ENCODE data around the gene LCN9. TPM values are rescaled to one million over a fixed set of nuclear protein-coding genes. Genes with fewer than 3 reads are reported as not detected.

LCN9 gene
- total RNA-seq, 1 experiment from 2014 or later, result not detected

- DNase-seq, result peak; percentile 15
- Mint-ChIP-seq H3K27ac (ENCODE audit: unreplicated experiment) (no peak overlapping the region), H3K27me3 (ENCODE audit: unreplicated experiment) (peaks cover 95% of the 10 kb centered on the region), H3K4me1 (ENCODE audit: low read depth, unreplicated experiment) (no peaks in the 10 kb centered on the region), H3K36me3 (ENCODE audit: insufficient read depth, unreplicated experiment) (peaks cover 4% of the 10 kb centered on the region), H3K9me3 (ENCODE audit: low read depth, unreplicated experiment) (no peaks in the 10 kb centered on the region), H3K4me3 (ENCODE audit: low read depth, unreplicated experiment) (no peak overlapping the region)
- no TSS peak for BruUV-seq (replicated peaks)
- intact Hi-C loops (cut with micrococcal nuclease; ENCODE audit: unreplicated experiment), result no loop called here
- no peak for TF ChIP-seq CTCF (IDR thresholded peaks at IDR 0.05; ENCODE audit: unreplicated experiment)
- CTCF ChIA-PET, result no interaction called here
Observed at GRCh38 chr9:135615666-135616618, 47.2 kb upstream of the LCN9 start.

- no peak overlapping the region for H3K4me3 Mint-ChIP-seq (ENCODE audit: low read depth, unreplicated experiment)
- H3K4me1 Mint-ChIP-seq (ENCODE audit: low read depth, unreplicated experiment), result no peaks in the 10 kb centered on the region
- no TSS peak for BruUV-seq (replicated peaks)
- no peaks in the 10 kb centered on the region for H3K9me3 Mint-ChIP-seq (ENCODE audit: low read depth, unreplicated experiment)
- no peak overlapping the region for H3K27ac Mint-ChIP-seq (ENCODE audit: unreplicated experiment)
- no peak for TF ChIP-seq CTCF (IDR thresholded peaks at IDR 0.05; ENCODE audit: unreplicated experiment)
- peaks cover 4% of the 10 kb centered on the region for H3K36me3 Mint-ChIP-seq (ENCODE audit: insufficient read depth, unreplicated experiment)
- CTCF ChIA-PET, result no interaction called here
- peaks cover 95% of the 10 kb centered on the region for H3K27me3 Mint-ChIP-seq (ENCODE audit: unreplicated experiment)
- intact Hi-C loops (cut with micrococcal nuclease; ENCODE audit: unreplicated experiment), result no loop called here
- no peak for DNase-seq
Observed at GRCh38 chr9:135616619-135617537, 46.2 kb upstream of the LCN9 start.

GRCh38 chr9:135617538-135617900, 45.6 kb upstream of the LCN9 start:
- Mint-ChIP-seq H3K27me3 (ENCODE audit: unreplicated experiment) (peaks cover 95% of the 10 kb centered on the region), H3K36me3 (ENCODE audit: insufficient read depth, unreplicated experiment) (peaks cover 4% of the 10 kb centered on the region), H3K4me3 (ENCODE audit: low read depth, unreplicated experiment) (no peak overlapping the region), H3K27ac (ENCODE audit: unreplicated experiment) (no peak overlapping the region), H3K4me1 (ENCODE audit: low read depth, unreplicated experiment) (no peaks in the 10 kb centered on the region), H3K9me3 (ENCODE audit: low read depth, unreplicated experiment) (no peaks in the 10 kb centered on the region)
- BruUV-seq (replicated peaks), result no TSS peak
- CTCF ChIA-PET, result no interaction called here
- intact Hi-C loops (cut with micrococcal nuclease; ENCODE audit: unreplicated experiment), result no loop called here
- no peak for DNase-seq
- no peak for TF ChIP-seq CTCF (IDR thresholded peaks at IDR 0.05; ENCODE audit: unreplicated experiment)

DNA sequence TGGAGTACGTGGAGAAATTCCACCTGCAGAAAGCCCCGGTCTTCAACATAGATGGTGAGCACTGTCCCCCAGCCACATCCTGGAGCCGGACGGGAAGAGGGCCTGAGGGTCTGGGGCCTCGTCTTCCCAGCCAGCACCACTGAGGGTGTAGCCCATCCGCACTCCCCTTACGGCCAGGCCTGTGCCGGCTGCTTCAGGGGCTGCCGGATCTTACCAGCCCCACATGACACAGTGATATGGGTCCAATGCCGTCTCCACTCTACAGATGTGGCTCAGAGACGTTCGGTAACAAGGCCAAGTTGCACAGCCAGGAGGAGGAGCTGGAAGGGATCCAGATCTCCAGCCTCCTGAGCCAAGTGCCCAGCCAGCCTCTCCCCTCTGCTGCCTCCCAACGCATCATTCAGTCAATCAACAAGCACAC, 45.1 kb upstream of the LCN9 start:
- Mint-ChIP-seq H3K27me3 (ENCODE audit: unreplicated experiment) (peaks cover 93% of the 10 kb centered on the region), H3K4me3 (ENCODE audit: low read depth, unreplicated experiment) (no peak overlapping the region), H3K36me3 (ENCODE audit: insufficient read depth, unreplicated experiment) (peaks cover 4% of the 10 kb centered on the region), H3K4me1 (ENCODE audit: low read depth, unreplicated experiment) (no peaks in the 10 kb centered on the region), H3K27ac (ENCODE audit: unreplicated experiment) (no peak overlapping the region), H3K9me3 (ENCODE audit: low read depth, unreplicated experiment) (no peaks in the 10 kb centered on the region)
- no peak for TF ChIP-seq CTCF (IDR thresholded peaks at IDR 0.05; ENCODE audit: unreplicated experiment)
- CTCF ChIA-PET, result no interaction called here
- BruUV-seq (replicated peaks), result no TSS peak
- intact Hi-C loops (cut with micrococcal nuclease; ENCODE audit: unreplicated experiment), result no loop called here
- DNase-seq, result no peak

Measured in Calu3 (cell line).